Esophagus muscularis mucosa (tissue), 4 donors: ENCODE data around the gene LRRC27. TPM values are rescaled to one million over a fixed set of nuclear protein-coding genes. Genes with fewer than 3 reads are reported as not detected.

Experiments used
- DNase-seq: peaks from one replicate; pipeline ENCODE4 v3.0.0-alpha.2; 2017; ENCODE audit errors: extremely low spot score
- H3K27ac ChIP-seq, 4 donors: fragments of 200-600 bp; sonication (generic); replicated peaks in 1 of 4; 1 replicate in 3 of 4; 2 replicates in 1 of 4; pipeline ENCODE4 v1.5.1; 2016 to 2019; ENCODE audit warnings: mild to moderate bottlenecking in 1 of 4
- H3K27me3 ChIP-seq, 4 donors: fragments of 200-600 bp; sonication (generic); one replicate each; pipeline versions ENCODE4 v1.5.1 to v1.6.0; 2016 to 2019
- H3K36me3 ChIP-seq, 4 donors: fragments of 200-600 bp; sonication (generic); one replicate each; pipeline ENCODE4 v1.5.1; 2016 to 2019
- H3K4me1 ChIP-seq, 4 donors: fragments of 200-600 bp; sonication (generic); one replicate each; pipeline ENCODE4 v1.5.1; 2016 to 2019
- H3K4me3 ChIP-seq, 4 donors: fragments of 200-600 bp; sonication (generic); 1 replicate in 2 of 4; 2 replicates in 2 of 4; pipeline ENCODE4 v1.5.1; 2016 to 2019; ENCODE audit warnings: mild to moderate bottlenecking in 4 of 4, moderate library complexity in 1 of 4
- H3K9me3 ChIP-seq, 4 donors: fragments of 200-600 bp; sonication (generic); 1 replicate in 3 of 4; 2 replicates in 1 of 4; pipeline ENCODE4 v1.5.1; 2016 to 2019
- CTCF ChIP-seq, 3 experiments: fragments of 200-600 bp in 2 of 3; fragments of 450-650 bp in 1 of 3; sonication (generic) in 2 of 3; IDR thresholded peaks; one replicate each; pipeline ENCODE4 v1.5.1; 2017 to 2019; ENCODE audit warnings: antibody characterized with exemption in 3 of 3, mild to moderate bottlenecking in 2 of 3, moderate library complexity in 1 of 3
- EP300 ChIP-seq: sonication (generic); formaldehyde crosslinking; IDR thresholded peaks from one replicate; pipeline ENCODE4 v1.6.1; 2017; ENCODE audit warnings: antibody characterized with exemption
- POLR2A ChIP-seq: fragments of 450-650 bp; IDR thresholded peaks from one replicate; pipeline ENCODE4 v1.6.1; 2017; ENCODE audit warnings: antibody characterized with exemption, moderate library complexity, mild to moderate bottlenecking, low read depth
- POLR2AphosphoS5 ChIP-seq, 2 donors: sonication (generic); formaldehyde crosslinking; IDR thresholded peaks; one replicate each; pipeline ENCODE4 v1.6.1; 2017; ENCODE audit warnings: antibody characterized with exemption in 2 of 2
- WGBS: methylation state at CpG from one replicate; pipeline ENCODE4 v1.1.5; 2018; 5-methylcytosine and 5-hydroxymethylcytosine counted together
- intact Hi-C: fragments of 100-400 bp; cut with DNase I; formaldehyde crosslinking; loops from one replicate; pipeline ENCODE4 v1.15.1; 2023
- total RNA-seq, 4 donors: library from RNA; depleted of rRNA; stranded (reverse); fragments of >200 nt; gene quantifications; one replicate each; pipeline versions ENCODE4 v1.1.0 to v1.2.1, GENCODE V29; 2016

The LRRC27 gene
- 10 to 100 TPM in 2 of 4 donors, 1 to 10 TPM in 2; 5.8 to 19.1 (median 9.5) TPM for total RNA-seq

GRCh38 chr10:132331601-132332432 lies at the start of gene LRRC27:
Gene LRRC27, plus strand, starts transcription at chr10:132332193. Its CDS starts 1,332 bp downstream, at chr10:132333525.
- peaks cover 30 to 49% (median 40%) of the 10 kb centered on the region in 4 donors for H3K4me1 ChIP-seq
- 0% methylated on average over 14 of the region's 89 CpGs for WGBS
- H3K36me3 ChIP-seq, result peaks cover 0 to 10% (median 0%) of the 10 kb centered on the region in 4 donors
- intact Hi-C loops, result loop anchor here (2.0 kb wide), 1 partner anchor 23 kb away; no protein-coding TSS in a partner anchor
- H3K9me3 ChIP-seq, result no peaks in the 10 kb centered on the region
- TF ChIP-seq CTCF (IDR thresholded peaks at IDR 0.05), result peak in 1 of 3 experiments; percentile 15
- TF ChIP-seq POLR2AphosphoS5 (IDR thresholded peaks at IDR 0.05), result peak; percentile 86 to 89
- peak; percentile 11 for TF ChIP-seq POLR2A
- no peak for TF ChIP-seq EP300
- no peaks in the 10 kb centered on the region for H3K27me3 ChIP-seq
- peak within 1 kb of the TSS; percentile 76 to 90 (median 80) for H3K27ac ChIP-seq
- DNase-seq, result peak; percentile 99
- peak within 1 kb of the TSS; percentile 66 to 85 (median 72) for H3K4me3 ChIP-seq

GRCh38 chr10:132282667-132283603 lies 49.1 kb upstream of the LRRC27 start:
- WGBS, result 60% methylated on average over 29 of the region's 36 CpGs
- H3K9me3 ChIP-seq, result no peaks in the 10 kb centered on the region

GRCh38 chr10:132283604-132284382 lies 48.2 kb upstream of the LRRC27 start:
- TF ChIP-seq POLR2A, result no peak
- no peak for TF ChIP-seq POLR2AphosphoS5 (IDR thresholded peaks at IDR 0.05)
- TF ChIP-seq EP300, result no peak
- TF ChIP-seq CTCF (IDR thresholded peaks at IDR 0.05), result no peak
- H3K9me3 ChIP-seq, result peaks cover 0 to 8% (median 3%) of the 10 kb centered on the region in 4 donors
- H3K4me1 ChIP-seq, result peaks cover 0 to 9% (median 2%) of the 10 kb centered on the region in 4 donors
- no peak overlapping the region for H3K4me3 ChIP-seq
- no peak overlapping the region for H3K27ac ChIP-seq
- intact Hi-C loops, result no loop called here
- H3K36me3 ChIP-seq, result no peaks in the 10 kb centered on the region
- peaks cover 0 to 25% (median 0%) of the 10 kb centered on the region in 4 donors for H3K27me3 ChIP-seq
- no peak for DNase-seq
- 63% methylated on average over 22 of the region's 24 CpGs for WGBS

More at GRCh38 chr10:132282667-132283603, 49.1 kb upstream of the LRRC27 start:
- Histone ChIP-seq H3K36me3 (no peaks in the 10 kb centered on the region), H3K4me3 (no peak overlapping the region), H3K27me3 (peaks cover 0 to 25% (median 0%) of the 10 kb centered on the region in 4 donors), H3K27ac (no peak overlapping the region), H3K4me1 (peaks cover 0 to 9% (median 2%) of the 10 kb centered on the region in 4 donors)
- DNase-seq, result no peak
- TF ChIP-seq EP300 (no peak), POLR2AphosphoS5 (IDR thresholded peaks at IDR 0.05) (no peak)
- intact Hi-C loops, result no loop called here

GRCh38 chr10:132289439-132289838 lies 42.6 kb upstream of the LRRC27 start:
- no peak for TF ChIP-seq CTCF (IDR thresholded peaks at IDR 0.05)
- TF ChIP-seq POLR2AphosphoS5 (IDR thresholded peaks at IDR 0.05), result no peak
- no peak for TF ChIP-seq EP300
- no peak for TF ChIP-seq POLR2A
- no peaks in the 10 kb centered on the region for H3K36me3 ChIP-seq
- H3K4me3 ChIP-seq, result no peak overlapping the region
- H3K27ac ChIP-seq, result no peak overlapping the region
- intact Hi-C loops, result no loop called here
- peaks cover 0 to 15% (median 5%) of the 10 kb centered on the region in 4 donors for H3K9me3 ChIP-seq
- peaks cover 0 to 2% (median 0%) of the 10 kb centered on the region in 4 donors for H3K27me3 ChIP-seq
- DNase-seq, result no peak
- 89% methylated on average over 2 of the region's 2 CpGs for WGBS
- H3K4me1 ChIP-seq, result peaks cover 0 to 17% (median 15%) of the 10 kb centered on the region in 4 donors
